ENCODE measurements around the gene RCBTB1. TPM values are rescaled to one million over a fixed set of nuclear protein-coding genes. Genes with fewer than 3 reads are reported as not detected.

RCBTB1 gene
- total RNA-seq, 1 experiment from 2014 or later, result 14.8 TPM

DNA sequence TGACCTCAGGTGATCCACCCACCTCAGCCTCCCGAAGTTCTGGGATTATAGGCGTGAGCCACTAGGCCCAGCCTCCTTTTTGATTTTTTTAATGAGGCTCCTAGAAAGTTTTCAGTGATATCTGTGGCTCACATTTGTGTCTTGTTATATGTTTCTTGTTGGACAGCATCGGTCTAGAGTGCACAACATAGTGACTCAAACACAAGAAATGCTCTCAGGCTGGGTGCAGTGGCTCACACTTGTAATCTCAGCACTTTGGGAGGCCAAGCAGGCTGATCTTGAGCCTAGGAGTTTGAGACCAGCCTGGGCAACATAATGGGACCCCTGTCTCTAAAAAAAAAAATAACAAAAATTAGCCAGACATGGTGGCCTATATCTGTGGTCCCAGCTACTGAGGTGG lies 81.4 kb downstream of the RCBTB1 start:
- no TSS peak for BruUV-seq (replicated peaks)
- in situ Hi-C loops (cut with HindIII; ENCODE audit: low pct_unique_long_range_greater_than_20kb, low sequenced_read_pairs), result no loop called here
- ATAC-seq (no peak), DNase-seq (ENCODE audit: low read depth, low spot score) (no peak)
- ChIA-PET CTCF (no interaction called here), POLR2A (no interaction called here)
- H3K9me3 ChIP-seq (ENCODE audit: control insufficient read depth, insufficient read depth, low read depth, low read length), result no peaks in the 10 kb centered on the region
- TF ChIP-seq SIN3A (IDR thresholded peaks at IDR 0.05; ENCODE audit: borderline replicate concordance, insufficient read depth, low read depth, low read length) (no peak), POLR2AphosphoS5 (IDR thresholded peaks at IDR 0.05; ENCODE audit: low read depth, low read length) (no peak), TCF7L2 (IDR thresholded peaks at IDR 0.05; ENCODE audit: low read depth, low read length) (no peak)
- TF ChIP-seq, protein P1, sequence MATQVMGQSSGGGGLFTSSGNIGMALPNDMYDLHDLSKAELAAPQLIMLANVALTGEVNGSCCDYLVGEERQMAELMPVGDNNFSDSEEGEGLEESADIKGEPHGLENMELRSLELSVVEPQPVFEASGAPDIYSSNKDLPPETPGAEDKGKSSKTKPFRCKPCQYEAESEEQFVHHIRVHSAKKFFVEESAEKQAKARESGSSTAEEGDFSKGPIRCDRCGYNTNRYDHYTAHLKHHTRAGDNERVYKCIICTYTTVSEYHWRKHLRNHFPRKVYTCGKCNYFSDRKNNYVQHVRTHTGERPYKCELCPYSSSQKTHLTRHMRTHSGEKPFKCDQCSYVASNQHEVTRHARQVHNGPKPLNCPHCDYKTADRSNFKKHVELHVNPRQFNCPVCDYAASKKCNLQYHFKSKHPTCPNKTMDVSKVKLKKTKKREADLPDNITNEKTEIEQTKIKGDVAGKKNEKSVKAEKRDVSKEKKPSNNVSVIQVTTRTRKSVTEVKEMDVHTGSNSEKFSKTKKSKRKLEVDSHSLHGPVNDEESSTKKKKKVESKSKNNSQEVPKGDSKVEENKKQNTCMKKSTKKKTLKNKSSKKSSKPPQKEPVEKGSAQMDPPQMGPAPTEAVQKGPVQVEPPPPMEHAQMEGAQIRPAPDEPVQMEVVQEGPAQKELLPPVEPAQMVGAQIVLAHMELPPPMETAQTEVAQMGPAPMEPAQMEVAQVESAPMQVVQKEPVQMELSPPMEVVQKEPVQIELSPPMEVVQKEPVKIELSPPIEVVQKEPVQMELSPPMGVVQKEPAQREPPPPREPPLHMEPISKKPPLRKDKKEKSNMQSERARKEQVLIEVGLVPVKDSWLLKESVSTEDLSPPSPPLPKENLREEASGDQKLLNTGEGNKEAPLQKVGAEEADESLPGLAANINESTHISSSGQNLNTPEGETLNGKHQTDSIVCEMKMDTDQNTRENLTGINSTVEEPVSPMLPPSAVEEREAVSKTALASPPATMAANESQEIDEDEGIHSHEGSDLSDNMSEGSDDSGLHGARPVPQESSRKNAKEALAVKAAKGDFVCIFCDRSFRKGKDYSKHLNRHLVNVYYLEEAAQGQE (IDR thresholded peaks at IDR 0.05; ENCODE audit: insufficient read depth in 1 of 2, low read depth in 2 of 2, low read length in 1 of 2), result no peak
- TF ChIP-seq, protein P2, sequence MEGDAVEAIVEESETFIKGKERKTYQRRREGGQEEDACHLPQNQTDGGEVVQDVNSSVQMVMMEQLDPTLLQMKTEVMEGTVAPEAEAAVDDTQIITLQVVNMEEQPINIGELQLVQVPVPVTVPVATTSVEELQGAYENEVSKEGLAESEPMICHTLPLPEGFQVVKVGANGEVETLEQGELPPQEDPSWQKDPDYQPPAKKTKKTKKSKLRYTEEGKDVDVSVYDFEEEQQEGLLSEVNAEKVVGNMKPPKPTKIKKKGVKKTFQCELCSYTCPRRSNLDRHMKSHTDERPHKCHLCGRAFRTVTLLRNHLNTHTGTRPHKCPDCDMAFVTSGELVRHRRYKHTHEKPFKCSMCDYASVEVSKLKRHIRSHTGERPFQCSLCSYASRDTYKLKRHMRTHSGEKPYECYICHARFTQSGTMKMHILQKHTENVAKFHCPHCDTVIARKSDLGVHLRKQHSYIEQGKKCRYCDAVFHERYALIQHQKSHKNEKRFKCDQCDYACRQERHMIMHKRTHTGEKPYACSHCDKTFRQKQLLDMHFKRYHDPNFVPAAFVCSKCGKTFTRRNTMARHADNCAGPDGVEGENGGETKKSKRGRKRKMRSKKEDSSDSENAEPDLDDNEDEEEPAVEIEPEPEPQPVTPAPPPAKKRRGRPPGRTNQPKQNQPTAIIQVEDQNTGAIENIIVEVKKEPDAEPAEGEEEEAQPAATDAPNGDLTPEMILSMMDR (IDR thresholded peaks at IDR 0.05), result no peak
- no peaks in the 10 kb centered on the region for H3K36me3 ChIP-seq (ENCODE audit: control insufficient read depth, insufficient read depth, low read length)
- intact Hi-C loops (cut with micrococcal nuclease; ENCODE audit: unreplicated experiment), result no loop called here
- H3K4me1 ChIP-seq (ENCODE audit: control insufficient read depth, insufficient read depth, low read length), result no peaks in the 10 kb centered on the region
- no peaks in the 10 kb centered on the region for H3K27me3 ChIP-seq (ENCODE audit: control insufficient read depth, insufficient read depth, low read length)
- H3K4me3 ChIP-seq (ENCODE audit: low read depth in 2 of 2, low read length in 2 of 2), result no peak overlapping the region
- no peak overlapping the region for H3K27ac ChIP-seq (ENCODE audit: low read length)

DNA sequence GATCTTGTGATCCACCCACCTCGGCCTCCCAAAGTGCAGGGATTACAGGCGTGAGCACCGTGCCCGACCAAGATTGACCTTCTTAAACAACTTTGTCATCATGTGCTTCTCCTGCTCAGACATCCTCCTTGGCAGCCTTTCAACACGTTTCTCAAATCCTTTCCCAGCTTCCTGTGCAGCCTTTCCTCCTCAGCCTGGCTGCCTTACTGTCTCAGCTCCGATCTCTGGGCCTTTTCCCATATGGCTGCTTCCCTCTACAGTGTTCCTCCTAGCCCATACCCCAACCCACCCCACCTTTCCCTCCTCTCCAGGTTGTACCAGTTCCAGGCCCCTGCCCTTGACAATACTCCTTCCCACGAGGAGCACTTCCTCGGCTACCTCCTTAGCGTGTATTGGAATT lies 82.4 kb downstream of the RCBTB1 start:
- intact Hi-C loops (cut with micrococcal nuclease; ENCODE audit: unreplicated experiment), result no loop called here
- ATAC-seq (no peak), DNase-seq (ENCODE audit: low read depth, low spot score) (no peak)
- ChIA-PET CTCF (no interaction called here), POLR2A (interaction anchor here (0.7 kb wide), 1 partner anchor 29 kb away, joined by 3 read pairs; no protein-coding TSS in a partner anchor)
- in situ Hi-C loops (cut with HindIII; ENCODE audit: low pct_unique_long_range_greater_than_20kb, low sequenced_read_pairs), result no loop called here
- H3K27me3 ChIP-seq (ENCODE audit: control insufficient read depth, insufficient read depth, low read length), result no peaks in the 10 kb centered on the region
- no peaks in the 10 kb centered on the region for H3K4me1 ChIP-seq (ENCODE audit: control insufficient read depth, insufficient read depth, low read length)
- H3K27ac ChIP-seq (ENCODE audit: low read length), result no peak overlapping the region
- no peak for TF ChIP-seq SIN3A (IDR thresholded peaks at IDR 0.05; ENCODE audit: borderline replicate concordance, insufficient read depth, low read depth, low read length)
- no peaks in the 10 kb centered on the region for H3K36me3 ChIP-seq (ENCODE audit: control insufficient read depth, insufficient read depth, low read length)
- H3K4me3 ChIP-seq (ENCODE audit: low read depth in 2 of 2, low read length in 2 of 2), result no peak overlapping the region
- H3K9me3 ChIP-seq (ENCODE audit: control insufficient read depth, insufficient read depth, low read depth, low read length), result no peaks in the 10 kb centered on the region
- BruUV-seq (replicated peaks), result no TSS peak

DNA sequence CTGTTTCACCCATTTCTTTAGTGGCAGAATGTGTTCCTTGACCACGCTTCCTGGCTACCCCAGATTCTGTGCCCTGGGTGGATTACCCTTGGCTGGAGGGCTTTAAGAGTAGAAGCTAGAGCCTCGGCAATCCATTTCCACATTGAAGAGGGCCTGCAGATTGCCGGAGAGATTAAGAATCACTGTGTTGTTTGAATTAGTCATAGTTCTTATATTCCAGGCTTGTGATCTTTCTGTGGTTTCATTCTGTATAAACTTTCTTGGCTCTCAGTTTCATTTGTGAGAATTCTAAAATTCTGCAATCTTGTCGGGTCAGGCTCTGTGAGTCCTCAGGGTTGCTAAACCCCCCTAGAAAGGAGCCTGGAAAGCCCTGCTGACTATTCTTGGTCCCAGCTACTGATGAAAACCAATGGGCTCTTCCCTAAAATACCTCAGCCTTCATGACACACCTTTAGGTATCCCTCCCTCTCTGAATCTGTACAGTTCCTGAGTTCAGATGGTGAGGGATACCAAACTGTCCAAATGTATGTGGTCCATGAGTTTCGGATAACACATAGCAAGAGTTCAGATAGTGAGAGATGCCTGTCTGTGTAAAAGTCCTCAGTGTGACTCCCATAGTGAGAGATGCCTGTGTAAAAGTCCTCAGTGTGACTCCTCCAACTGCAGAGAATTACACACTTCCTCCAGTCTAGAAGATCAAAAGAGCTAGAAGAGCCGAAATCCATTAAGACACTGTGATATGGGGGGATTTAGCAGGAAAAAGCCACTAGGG lies 85.3 kb downstream of the RCBTB1 start:
- Histone ChIP-seq H3K36me3 (ENCODE audit: control insufficient read depth, insufficient read depth, low read length) (no peaks in the 10 kb centered on the region), H3K27ac (ENCODE audit: low read length) (no peak overlapping the region), H3K27me3 (ENCODE audit: control insufficient read depth, insufficient read depth, low read length) (no peaks in the 10 kb centered on the region), H3K9me3 (ENCODE audit: control insufficient read depth, insufficient read depth, low read depth, low read length) (no peaks in the 10 kb centered on the region), H3K4me1 (ENCODE audit: control insufficient read depth, insufficient read depth, low read length) (no peaks in the 10 kb centered on the region), H3K4me3 (ENCODE audit: low read depth in 2 of 2, low read length in 2 of 2) (no peak overlapping the region)
- intact Hi-C loops (cut with micrococcal nuclease; ENCODE audit: unreplicated experiment), result no loop called here
- TF ChIP-seq, protein P2 (IDR thresholded peaks at IDR 0.05), result no peak
- TF ChIP-seq POLR2AphosphoS5 (IDR thresholded peaks at IDR 0.05; ENCODE audit: low read depth, low read length) (no peak), TCF7L2 (IDR thresholded peaks at IDR 0.05; ENCODE audit: low read depth, low read length) (no peak), SIN3A (IDR thresholded peaks at IDR 0.05; ENCODE audit: borderline replicate concordance, insufficient read depth, low read depth, low read length) (no peak)
- TF ChIP-seq, protein P1 (IDR thresholded peaks at IDR 0.05; ENCODE audit: insufficient read depth in 1 of 2, low read depth in 2 of 2, low read length in 1 of 2), result no peak
- no peak for DNase-seq (ENCODE audit: low read depth, low spot score)
- no peak for ATAC-seq
- ChIA-PET POLR2A (no interaction called here), CTCF (no interaction called here)
- no TSS peak for BruUV-seq (replicated peaks)
- in situ Hi-C loops (cut with HindIII; ENCODE audit: low pct_unique_long_range_greater_than_20kb, low sequenced_read_pairs), result no loop called here
